GM12878 (cell line): Measurements from ENCODE around the gene GTF2H2. TPM values are rescaled to one million over a fixed set of nuclear protein-coding genes. Genes with fewer than 3 reads are reported as not detected.
"Not testable (repeated sequence)": the region's sequence is repeated elsewhere in the genome, so short reads cannot be mapped to it uniquely, and the experiment has no call there.

Experiments
- ATAC-seq: fragments of 200-7000 bp; cut with Tn5 transposase; 3 replicates; pipeline ENCODE4 v1.9.1; 2020; ENCODE audit warnings: mild to moderate bottlenecking, moderate library complexity
- BruUV-seq: library from RNA; stranded (reverse); fragments of 400-500 nt; replicated peaks from 2 replicates; lab custom pipeline; 2021; lab: Mats Ljungman, UMichigan
- CTCF ChIA-PET: fragments of 300-600 bp; sonication (Branson Sonifier 250); formaldehyde crosslinking; extraction: SDS; loops from one replicate; lab custom pipeline; 2021; ENCODE audit warnings: inconsistent platforms; lab: Yijun Ruan, JAX
- POLR2A ChIA-PET: fragments of 350-600 bp; formaldehyde crosslinking; extraction: SDS; loops from one replicate; lab custom pipeline; 2021; ENCODE audit warnings: inconsistent platforms; lab: Charles Lee
- RAD21 ChIA-PET: fragments of 300-600 bp; sonication (Branson Sonifier 250); formaldehyde crosslinking; loops from one replicate; lab custom pipeline; 2023; ENCODE audit warnings: antibody characterized with exemption; ENCODE audit not compliant: unreplicated experiment; lab: Charles Lee
- SMC1A ChIA-PET: fragments of 300-600 bp; sonication (Branson Sonifier 250); formaldehyde crosslinking; loops from one replicate; lab custom pipeline; 2023; ENCODE audit not compliant: unreplicated experiment, uncharacterized antibody; lab: Charles Lee
- DNase-seq: peaks from one replicate; pipeline ENCODE4 v3.0.0-alpha.2; 2011; ENCODE audit warnings: low read depth, low spot score
- FAIRE-seq: peaks from 3 replicates; lab custom pipeline; 2011; peaks lifted over from hg19 to GRCh38; lab: Jason Lieb, UNC
- H2AFZ ChIP-seq: 2 replicates; pipeline ENCODE4 v1.6.0; 2011; ENCODE audit warnings: low read depth, low read length, control low read depth; ENCODE audit not compliant: control insufficient read depth
- H3K27ac ChIP-seq: 2 replicates; pipeline ENCODE4 v1.5.1; 2011; ENCODE audit warnings: control low read depth; ENCODE audit not compliant: control insufficient read depth, insufficient read depth
- H3K27me3 ChIP-seq, 2 experiments: replicated peaks in 1 of 2; 2 replicates each; pipeline versions ENCODE4 v1.6.0 to v1.6.1; 2011; ENCODE audit warnings: low read length in 1 of 2; ENCODE audit not compliant: control insufficient read depth in 2 of 2, insufficient read depth in 2 of 2
- H3K36me3 ChIP-seq, 2 experiments: 2 replicates each; pipeline ENCODE4 v1.5.1; 2011; ENCODE audit warnings: low read length in 1 of 2; ENCODE audit not compliant: control insufficient read depth in 2 of 2, insufficient read depth in 2 of 2
- H3K4me1 ChIP-seq: 2 replicates; pipeline ENCODE4 v1.6.1; 2011; ENCODE audit warnings: mild to moderate bottlenecking, low read length, moderate library complexity, mixed read lengths; ENCODE audit not compliant: control insufficient read depth, insufficient read depth
- H3K4me2 ChIP-seq: 2 replicates; pipeline ENCODE4 v1.6.0; 2011; ENCODE audit warnings: control low read depth; ENCODE audit not compliant: control insufficient read depth, insufficient read depth
- H3K4me3 ChIP-seq: fragments of 200-600 bp; sonication (generic); 2 replicates; pipeline ENCODE4 v1.5.1; 2016
- H3K79me2 ChIP-seq: 2 replicates; pipeline ENCODE4 v1.6.0; 2011; ENCODE audit warnings: low read length; ENCODE audit not compliant: control insufficient read depth, insufficient read depth
- H3K9ac ChIP-seq: 2 replicates; pipeline ENCODE4 v1.8.0; 2011; ENCODE audit warnings: low read length, control low read depth, mixed read lengths; ENCODE audit not compliant: control insufficient read depth, insufficient read depth
- H3K9me3 ChIP-seq: replicated peaks from 3 replicates; pipeline ENCODE4 v1.5.1; 2011; ENCODE audit warnings: mild to moderate bottlenecking, low read length; ENCODE audit not compliant: control insufficient read depth, insufficient read depth
- H4K20me1 ChIP-seq: 2 replicates; pipeline ENCODE4 v1.6.0; 2011; ENCODE audit not compliant: control insufficient read depth, insufficient read depth
- POLR2AphosphoS2 ChIP-seq: IDR thresholded peaks from 2 replicates; pipeline ENCODE4 v1.6.1; 2011; ENCODE audit warnings: low read depth, mild to moderate bottlenecking, low read length, improper control_type of control experiment, moderate library complexity
- RBBP5 ChIP-seq: fragments of 200-600 bp; sonication (generic); conservative IDR thresholded peaks from 2 replicates; pipeline ENCODE4 v1.6.1; 2016
- WGBS: methylation state at CpG from one replicate; pipeline ENCODE4 v1.1.6; 2016; ENCODE audit warnings: low lambda C conversion rate; ENCODE audit not compliant: insufficient replicate concordance, insufficient coverage; ENCODE audit errors: missing lambda C conversion rate; 5-methylcytosine and 5-hydroxymethylcytosine counted together
- in situ Hi-C: fragments of 300-500 bp; cut with MboI; formaldehyde crosslinking; loops from 9 replicates; pipeline ENCODE4 v1.14.3; 2018; ENCODE audit warnings: mixed read lengths
- intact Hi-C: fragments of 100-400 bp; cut with micrococcal nuclease; formaldehyde crosslinking; loops from one replicate; pipeline ENCODE4 v1.14.2; 2022; ENCODE audit not compliant: unreplicated experiment
- polyA plus RNA-seq, 11 experiments: library from polyadenylated mRNA; depleted of rRNA in 4 of 11; unstranded in 6 of 11; stranded (reverse) in 5 of 11; fragments of >200 nt; fragmentation: Nextera tagmentation in 4 of 11; fragmentation: Illumina TruSeq in 1 of 11; extraction: Ambion mirVana in 4 of 11; extraction: Trizol in 1 of 11; gene quantifications; 1 replicate in 1 of 11; 2 replicates in 10 of 11; pipeline versions ENCODE4 v1.2.1 to v1.2.3, GENCODE V29; 2011 to 2016; ENCODE audit warnings: inconsistent platforms in 2 of 11, missing spikeins in 2 of 11, low read depth in 1 of 11
- total RNA-seq, 4 experiments: library from RNA; depleted of rRNA in 3 of 4; stranded (reverse); fragments of >200 nt in 3 of 4; fragmentation: Illumina TruSeq in 1 of 4; extraction: Trizol in 1 of 4; gene quantifications; 2 replicates each; pipeline versions ENCODE4 v1.2.1 to v1.2.3, GENCODE V29; 2013 to 2021

GTF2H2 gene
- total and polyA plus RNA-seq, 10 of the 15 experiments (the other 5 are each of a cell fraction or from before 2014, with no cell fraction given) = 24.5 to 58.7 (median 40.4) TPM

GRCh38 chr5:71013575-71013974, 53.9 kb downstream of the GTF2H2 start:
- H3K27ac ChIP-seq = no peak overlapping the region
- 74% methylated on average over 11 of the region's 12 CpGs for WGBS
- FAIRE-seq (no peak), ATAC-seq (no peak), DNase-seq (no peak)
- H2AFZ ChIP-seq = no peak overlapping the region
- no peaks in the 10 kb centered on the region for H3K36me3 ChIP-seq
- ChIA-PET POLR2A (no interaction called here), CTCF (no interaction called here), RAD21 (no interaction called here), SMC1A (interaction anchor here (0.6 kb wide), 1 partner anchor 1654 kb away, joined by 3 read pairs; no protein-coding TSS in a partner anchor)
- no peak overlapping the region for H3K4me2 ChIP-seq
- TF ChIP-seq RBBP5 = no peak
- in situ Hi-C loops (no loop called here), intact Hi-C loops (no loop called here)
- BruUV-seq = no TSS peak
- no peaks in the 10 kb centered on the region for H3K9me3 ChIP-seq
- no peaks in the 10 kb centered on the region for H3K79me2 ChIP-seq
- no peaks in the 10 kb centered on the region for H4K20me1 ChIP-seq
- no peaks in the 10 kb centered on the region for H3K27me3 ChIP-seq
- H3K4me1 ChIP-seq = no peaks in the 10 kb centered on the region
- no peak overlapping the region for H3K4me3 ChIP-seq
- H3K9ac ChIP-seq = no peak overlapping the region

- H3K9ac ChIP-seq = no peak overlapping the region
- TF ChIP-seq POLR2AphosphoS2 = no peak
- BruUV-seq = no TSS peak
- intact Hi-C loops (no loop called here), in situ Hi-C loops (no loop called here)
- no peaks in the 10 kb centered on the region for H3K27me3 ChIP-seq
- DNase-seq (no peak), FAIRE-seq (no peak), ATAC-seq (no peak)
- ChIA-PET POLR2A (no interaction called here), CTCF (no interaction called here), RAD21 (no interaction called here), SMC1A (no interaction called here)
- no peak overlapping the region for H3K4me3 ChIP-seq
- H2AFZ ChIP-seq = no peak overlapping the region
- no peak overlapping the region for H3K27ac ChIP-seq
- no peaks in the 10 kb centered on the region for H3K9me3 ChIP-seq
- no peaks in the 10 kb centered on the region for H3K36me3 ChIP-seq
- 89% methylated on average over 8 of the region's 8 CpGs for WGBS
- H3K4me2 ChIP-seq = no peak overlapping the region
- no peaks in the 10 kb centered on the region for H3K79me2 ChIP-seq
- H4K20me1 ChIP-seq = no peaks in the 10 kb centered on the region
- no peaks in the 10 kb centered on the region for H3K4me1 ChIP-seq
Measured at GRCh38 chr5:71011194-71011792, 56.2 kb downstream of the GTF2H2 start.

GRCh38 chr5:71006983-71007382, 60.5 kb downstream of the GTF2H2 start:
- H3K27me3 ChIP-seq, H3K36me3 ChIP-seq, H3K4me1 ChIP-seq, in situ Hi-C loops, FAIRE-seq, H3K4me3 ChIP-seq, SMC1A ChIA-PET, H3K79me2 ChIP-seq, H3K9me3 ChIP-seq, BruUV-seq, H4K20me1 ChIP-seq, H3K9ac ChIP-seq, CTCF ChIA-PET, H3K27ac ChIP-seq, DNase-seq, intact Hi-C loops, RAD21 ChIA-PET, H2AFZ ChIP-seq, H3K4me2 ChIP-seq, POLR2A ChIA-PET: not testable (repeated sequence)
- ATAC-seq = peak; percentile 24; the same call in 1 of the 3 replicates
- WGBS = 13% methylated on average over 3 of the region's 7 CpGs
